Astrocyte (in vitro differentiated cells and primary cell): Measurements from ENCODE around the gene CHCHD5. TPM values are rescaled to one million over a fixed set of nuclear protein-coding genes. Genes with fewer than 3 reads are reported as not detected.
"Not testable (repeated sequence)": the region's sequence is repeated elsewhere in the genome, so short reads cannot be mapped to it uniquely, and the experiment has no call there.

ENCODE experiments used
- DNase-seq: peaks from one replicate; pipeline ENCODE4 v3.0.0-alpha.2; 2010; ENCODE audit warnings: low read depth
- FAIRE-seq: peaks from 2 replicates; lab custom pipeline; 2011; peaks lifted over from hg19 to GRCh38; lab: Jason Lieb, UNC
- H2AFZ ChIP-seq: 2 replicates; pipeline ENCODE4 v1.6.0; 2012; ENCODE audit warnings: low read depth, low read length, inconsistent platforms
- H3K27ac ChIP-seq: 2 replicates; pipeline ENCODE4 v1.5.1; 2011; ENCODE audit warnings: low read depth, low read length, inconsistent platforms
- H3K27me3 ChIP-seq: 2 replicates; pipeline ENCODE4 v1.6.0; 2011; ENCODE audit warnings: low read length, inconsistent platforms; ENCODE audit not compliant: insufficient read depth
- H3K36me3 ChIP-seq: 2 replicates; pipeline ENCODE4 v1.5.1; 2011; ENCODE audit warnings: low read length, inconsistent platforms; ENCODE audit not compliant: insufficient read depth
- H3K4me1 ChIP-seq: 2 replicates; pipeline ENCODE4 v1.5.1; 2011; ENCODE audit warnings: low read length, inconsistent platforms; ENCODE audit not compliant: insufficient read depth
- H3K4me2 ChIP-seq: 2 replicates; pipeline ENCODE4 v1.6.0; 2012; ENCODE audit warnings: low read length, inconsistent platforms
- H3K4me3 ChIP-seq: 2 replicates; pipeline ENCODE4 v1.5.1; 2011; ENCODE audit warnings: low read depth, mild to moderate bottlenecking, low read length, inconsistent platforms; ENCODE audit not compliant: insufficient read depth
- H3K79me2 ChIP-seq: 2 replicates; pipeline ENCODE4 v1.6.0; 2012; ENCODE audit warnings: mild to moderate bottlenecking, low read length, inconsistent platforms; ENCODE audit not compliant: insufficient read depth
- H3K9ac ChIP-seq: 2 replicates; pipeline ENCODE4 v1.6.0; 2012; ENCODE audit warnings: mild to moderate bottlenecking, low read length, inconsistent platforms
- H3K9me3 ChIP-seq: 2 replicates; pipeline ENCODE4 v1.5.1; 2012; ENCODE audit warnings: low read depth, mild to moderate bottlenecking, low read length, inconsistent platforms; ENCODE audit not compliant: insufficient read depth
- H4K20me1 ChIP-seq: 2 replicates; pipeline ENCODE4 v1.6.0; 2012; ENCODE audit warnings: low read length, inconsistent platforms; ENCODE audit not compliant: insufficient read depth
- H3K27ac Mint-ChIP-seq: one replicate; pipeline ENCODE4 v1.8.0; 2021; ENCODE audit warnings: mild to moderate bottlenecking, mixed read lengths; ENCODE audit not compliant: unreplicated experiment
- H3K27me3 Mint-ChIP-seq: one replicate; pipeline ENCODE4 v1.8.0; 2021; ENCODE audit warnings: low read depth, mixed read lengths; ENCODE audit not compliant: unreplicated experiment
- H3K36me3 Mint-ChIP-seq: one replicate; pipeline ENCODE4 v1.8.0; 2021; ENCODE audit warnings: low read depth, mixed read lengths; ENCODE audit not compliant: unreplicated experiment
- H3K4me1 Mint-ChIP-seq: one replicate; pipeline ENCODE4 v1.8.0; 2021; ENCODE audit warnings: low read depth, mixed read lengths; ENCODE audit not compliant: unreplicated experiment
- H3K4me3 Mint-ChIP-seq: one replicate; pipeline ENCODE4 v1.8.0; 2021; ENCODE audit warnings: mild to moderate bottlenecking, moderate library complexity, mixed read lengths; ENCODE audit not compliant: unreplicated experiment
- H3K9me3 Mint-ChIP-seq: one replicate; pipeline ENCODE4 v1.8.0; 2021; ENCODE audit warnings: mild to moderate bottlenecking, mixed read lengths; ENCODE audit not compliant: unreplicated experiment
- CTCF ChIP-seq: IDR thresholded peaks from 2 replicates; pipeline ENCODE4 v1.5.1; 2011; ENCODE audit warnings: low read depth, mild to moderate bottlenecking, inconsistent platforms, low read length, moderate library complexity; ENCODE audit not compliant: insufficient read depth
- EZH2 ChIP-seq: IDR thresholded peaks from 2 replicates; pipeline ENCODE4 v1.6.1; 2012; ENCODE audit warnings: mild to moderate bottlenecking, low read length, inconsistent platforms; ENCODE audit not compliant: insufficient read depth
- total RNA-seq: library from RNA; stranded (reverse); gene quantifications from 2 replicates; pipeline ENCODE4 v1.2.1, GENCODE V29; 2021

The CHCHD5 gene
- total RNA-seq, 1 donor from 2014 or later, result 17.9 TPM

- H3K4me2 ChIP-seq, result no peak overlapping the region
- Mint-ChIP-seq H3K4me1 (no peaks in the 10 kb centered on the region), H3K27ac (no peak overlapping the region), H3K27me3 (peaks cover 19% of the 10 kb centered on the region), H3K9me3 (peaks cover 17% of the 10 kb centered on the region), H3K36me3 (no peaks in the 10 kb centered on the region), H3K4me3 (no peak overlapping the region)
- H3K27me3 ChIP-seq, result no peaks in the 10 kb centered on the region
- no peak for DNase-seq
- H3K9ac ChIP-seq, result no peak overlapping the region
- H4K20me1 ChIP-seq, result no peaks in the 10 kb centered on the region
- H3K4me3 ChIP-seq, result no peak overlapping the region
- TF ChIP-seq CTCF, result no peak
- no peak for TF ChIP-seq EZH2
- FAIRE-seq, result no peak
- H2AFZ ChIP-seq, result no peak overlapping the region
- no peaks in the 10 kb centered on the region for H3K79me2 ChIP-seq
- H3K36me3 ChIP-seq, result no peaks in the 10 kb centered on the region
- H3K9me3 ChIP-seq, result no peaks in the 10 kb centered on the region
- no peaks in the 10 kb centered on the region for H3K4me1 ChIP-seq
- H3K27ac ChIP-seq, result no peak overlapping the region
These were observed 21.5 kb downstream of the CHCHD5 start for GRCh38 chr2:112605926-112606325.

GRCh38 chr2:112606547-112606946 is 22.1 kb downstream of the CHCHD5 start:
- DNase-seq, result no peak
- H3K36me3 ChIP-seq, result no peaks in the 10 kb centered on the region
- no peaks in the 10 kb centered on the region for H3K4me1 ChIP-seq
- no peaks in the 10 kb centered on the region for H4K20me1 ChIP-seq
- Mint-ChIP-seq H3K27me3 (peaks cover 22% of the 10 kb centered on the region), H3K4me3 (no peak overlapping the region), H3K36me3 (no peaks in the 10 kb centered on the region), H3K9me3 (peaks cover 17% of the 10 kb centered on the region), H3K4me1 (no peaks in the 10 kb centered on the region), H3K27ac (no peak overlapping the region)
- no peak overlapping the region for H3K4me3 ChIP-seq
- H3K79me2 ChIP-seq, result no peaks in the 10 kb centered on the region
- H2AFZ ChIP-seq, result no peak overlapping the region
- H3K9ac ChIP-seq, result no peak overlapping the region
- no peak for FAIRE-seq
- no peaks in the 10 kb centered on the region for H3K27me3 ChIP-seq
- no peaks in the 10 kb centered on the region for H3K9me3 ChIP-seq
- no peak overlapping the region for H3K4me2 ChIP-seq
- TF ChIP-seq CTCF (no peak), EZH2 (no peak)
- H3K27ac ChIP-seq, result no peak overlapping the region

GRCh38 chr2:112607680-112608438 is 23.4 kb downstream of the CHCHD5 start:
- peaks cover 17% of the 10 kb centered on the region for H3K9me3 Mint-ChIP-seq
- Histone ChIP-seq H3K4me1 (no peaks in the 10 kb centered on the region), H3K4me2 (no peak overlapping the region), H4K20me1 (no peaks in the 10 kb centered on the region), H3K36me3 (no peaks in the 10 kb centered on the region), H3K27me3 (no peaks in the 10 kb centered on the region), H3K9me3 (no peaks in the 10 kb centered on the region), H3K79me2 (no peaks in the 10 kb centered on the region), H2AFZ (no peak overlapping the region), H3K27ac (no peak overlapping the region), H3K9ac (no peak overlapping the region), H3K4me3 (no peak overlapping the region)
- no peak overlapping the region for H3K4me3 Mint-ChIP-seq
- DNase-seq, result no peak
- no peak overlapping the region for H3K27ac Mint-ChIP-seq
- no peaks in the 10 kb centered on the region for H3K36me3 Mint-ChIP-seq
- peaks cover 23% of the 10 kb centered on the region for H3K27me3 Mint-ChIP-seq
- no peak for FAIRE-seq
- TF ChIP-seq EZH2 (no peak), CTCF (no peak)
- no peaks in the 10 kb centered on the region for H3K4me1 Mint-ChIP-seq

GRCh38 chr2:112609320-112609719 is 24.9 kb downstream of the CHCHD5 start:
- H3K36me3 Mint-ChIP-seq, H3K27ac ChIP-seq, H3K36me3 ChIP-seq, H3K4me3 ChIP-seq, H3K4me3 Mint-ChIP-seq, H3K9me3 ChIP-seq, H3K27me3 ChIP-seq, H3K4me1 Mint-ChIP-seq, H4K20me1 ChIP-seq, H2AFZ ChIP-seq, FAIRE-seq, H3K4me2 ChIP-seq, DNase-seq, H3K9ac ChIP-seq, H3K4me1 ChIP-seq, H3K27ac Mint-ChIP-seq, H3K79me2 ChIP-seq: not testable (repeated sequence)
- peaks cover 17% of the 10 kb centered on the region for H3K9me3 Mint-ChIP-seq
- peaks cover 25% of the 10 kb centered on the region for H3K27me3 Mint-ChIP-seq
